Stimulated activated memory B cell treated with anti-CD40 and anti-IgM and Interleukin-4, amounts not matched to agents 10 μg/mL and 1 μg/mL and 100 μg/mL, for 72 hours (primary cell): ENCODE measurements around the gene CALML5.
"Not testable (repeated sequence)": the region's sequence is repeated elsewhere in the genome, so short reads cannot be mapped to it uniquely, and the experiment has no call there.

Experiments used
- ATAC-seq: fragments of 150-1000 bp; cut with Tn5 transposase; 2 replicates; pipeline ENCODE4 v1.10.0; 2021
- H3K27ac Mint-ChIP-seq: one replicate; pipeline ENCODE4 v1.8.0; 2022; ENCODE audit warnings: mild to moderate bottlenecking, mixed read lengths
- H3K27me3 Mint-ChIP-seq: one replicate; pipeline ENCODE4 v1.8.0; 2022; ENCODE audit warnings: mixed read lengths
- H3K36me3 Mint-ChIP-seq: one replicate; pipeline ENCODE4 v1.8.0; 2022; ENCODE audit warnings: mixed read lengths
- H3K4me1 Mint-ChIP-seq: one replicate; pipeline ENCODE4 v1.8.0; 2022; ENCODE audit warnings: mixed read lengths
- H3K4me3 Mint-ChIP-seq: one replicate; pipeline ENCODE4 v1.8.0; 2022; ENCODE audit warnings: mild to moderate bottlenecking, moderate library complexity, mixed read lengths
- H3K9me3 Mint-ChIP-seq: one replicate; pipeline ENCODE4 v1.8.0; 2022; ENCODE audit warnings: mixed read lengths

Gene CALML5

GRCh38 chr10:5476918-5477525 lies 22.3 kb downstream of the CALML5 start:
- no peak for ATAC-seq
- peaks cover 15% of the 10 kb centered on the region for H3K27me3 Mint-ChIP-seq
- no peak overlapping the region for H3K27ac Mint-ChIP-seq
- H3K36me3 Mint-ChIP-seq = no peaks in the 10 kb centered on the region
- H3K4me3 Mint-ChIP-seq = no peak overlapping the region
- H3K9me3 Mint-ChIP-seq = no peaks in the 10 kb centered on the region
- peaks cover 13% of the 10 kb centered on the region for H3K4me1 Mint-ChIP-seq

GRCh38 chr10:5475974-5476807 lies 23.2 kb downstream of the CALML5 start:
- H3K4me1 Mint-ChIP-seq = peaks cover 13% of the 10 kb centered on the region
- ATAC-seq, H3K9me3 Mint-ChIP-seq, H3K4me3 Mint-ChIP-seq, H3K27ac Mint-ChIP-seq, H3K36me3 Mint-ChIP-seq: not testable (repeated sequence)
- peaks cover 11% of the 10 kb centered on the region for H3K27me3 Mint-ChIP-seq

GRCh38 chr10:5475088-5475487 lies 24.3 kb downstream of the CALML5 start:
- not testable (repeated sequence) for H3K4me3 Mint-ChIP-seq, H3K36me3 Mint-ChIP-seq, H3K27ac Mint-ChIP-seq, H3K9me3 Mint-ChIP-seq, ATAC-seq
- Mint-ChIP-seq H3K4me1 (peaks cover 11% of the 10 kb centered on the region), H3K27me3 (peaks cover 11% of the 10 kb centered on the region)

- H3K9me3 Mint-ChIP-seq = not testable (repeated sequence)
These were observed 24.7 kb downstream of the CALML5 start for GRCh38 chr10:5474642-5475041.

GRCh38 chr10:5470062-5470751 lies 29.2 kb downstream of the CALML5 start:
- peak; percentile 31 for ATAC-seq
- Mint-ChIP-seq H3K27me3 (peaks cover 11% of the 10 kb centered on the region), H3K4me3 (no peak overlapping the region), H3K9me3 (peaks cover 6% of the 10 kb centered on the region), H3K4me1 (no peaks in the 10 kb centered on the region), H3K36me3 (no peaks in the 10 kb centered on the region), H3K27ac (no peak overlapping the region)

More at GRCh38 chr10:5474642-5475041, 24.7 kb downstream of the CALML5 start:
- not testable (repeated sequence) for H3K27ac Mint-ChIP-seq, ATAC-seq, H3K4me1 Mint-ChIP-seq, H3K36me3 Mint-ChIP-seq, H3K4me3 Mint-ChIP-seq
- H3K27me3 Mint-ChIP-seq = peaks cover 11% of the 10 kb centered on the region

- peak; percentile 8 for ATAC-seq
- Mint-ChIP-seq H3K27ac (no peak overlapping the region), H3K4me1 (no peaks in the 10 kb centered on the region), H3K9me3 (peaks cover 6% of the 10 kb centered on the region), H3K4me3 (no peak overlapping the region), H3K27me3 (peaks cover 11% of the 10 kb centered on the region), H3K36me3 (no peaks in the 10 kb centered on the region)
These were observed 29.9 kb downstream of the CALML5 start for GRCh38 chr10:5469353-5470061.

- ATAC-seq = no peak
- Mint-ChIP-seq H3K27ac (no peak overlapping the region), H3K4me1 (no peaks in the 10 kb centered on the region)
These were observed 30.9 kb downstream of the CALML5 start for GRCh38 chr10:5468262-5469106.

GRCh38 chr10:5467634-5468255 lies 31.6 kb downstream of the CALML5 start:
- H3K27ac Mint-ChIP-seq = no peak overlapping the region
- peaks cover 6% of the 10 kb centered on the region for H3K9me3 Mint-ChIP-seq
- peaks cover 9% of the 10 kb centered on the region for H3K27me3 Mint-ChIP-seq
- no peak overlapping the region for H3K4me3 Mint-ChIP-seq
- H3K4me1 Mint-ChIP-seq = no peaks in the 10 kb centered on the region
- no peak for ATAC-seq
- H3K36me3 Mint-ChIP-seq = no peaks in the 10 kb centered on the region

More at GRCh38 chr10:5468262-5469106, 30.9 kb downstream of the CALML5 start:
- Mint-ChIP-seq H3K36me3 (no peaks in the 10 kb centered on the region), H3K4me3 (no peak overlapping the region), H3K27me3 (peaks cover 11% of the 10 kb centered on the region), H3K9me3 (peaks cover 6% of the 10 kb centered on the region)

GRCh38 chr10:5467207-5467535 lies 32.2 kb downstream of the CALML5 start:
- Mint-ChIP-seq H3K4me3 (no peak overlapping the region), H3K9me3 (peaks cover 6% of the 10 kb centered on the region), H3K27ac (no peak overlapping the region), H3K27me3 (peaks cover 9% of the 10 kb centered on the region), H3K4me1 (peaks cover 3% of the 10 kb centered on the region), H3K36me3 (no peaks in the 10 kb centered on the region)
- no peak for ATAC-seq

GRCh38 chr10:5466451-5467206 lies 32.7 kb downstream of the CALML5 start:
- no peak overlapping the region for H3K4me3 Mint-ChIP-seq
- H3K4me1 Mint-ChIP-seq = peaks cover 8% of the 10 kb centered on the region
- H3K27ac Mint-ChIP-seq = no peak overlapping the region
- H3K9me3 Mint-ChIP-seq = peaks cover 6% of the 10 kb centered on the region
- H3K27me3 Mint-ChIP-seq = peaks cover 9% of the 10 kb centered on the region
- H3K36me3 Mint-ChIP-seq = no peaks in the 10 kb centered on the region
- peak; percentile 21 for ATAC-seq

GRCh38 chr10:5465976-5466450 lies 33.4 kb downstream of the CALML5 start:
- H3K4me3 Mint-ChIP-seq = no peak overlapping the region
- ATAC-seq = no peak
- peaks cover 12% of the 10 kb centered on the region for H3K4me1 Mint-ChIP-seq
- H3K27ac Mint-ChIP-seq = no peak overlapping the region
- no peaks in the 10 kb centered on the region for H3K36me3 Mint-ChIP-seq
- H3K9me3 Mint-ChIP-seq = peaks cover 6% of the 10 kb centered on the region
- peaks cover 9% of the 10 kb centered on the region for H3K27me3 Mint-ChIP-seq

- Mint-ChIP-seq H3K4me1 (peaks cover 12% of the 10 kb centered on the region), H3K9me3 (peaks cover 6% of the 10 kb centered on the region), H3K27me3 (peaks cover 9% of the 10 kb centered on the region), H3K4me3 (no peak overlapping the region), H3K36me3 (no peaks in the 10 kb centered on the region), H3K27ac (no peak overlapping the region)
- ATAC-seq = no peak
These were observed 34.8 kb downstream of the CALML5 start for GRCh38 chr10:5464546-5464945.

- H3K9me3 Mint-ChIP-seq = peaks cover under 1% of the 10 kb centered on the region
- peaks cover 9% of the 10 kb centered on the region for H3K27me3 Mint-ChIP-seq
- no peak overlapping the region for H3K4me3 Mint-ChIP-seq
- peaks cover 12% of the 10 kb centered on the region for H3K4me1 Mint-ChIP-seq
- H3K36me3 Mint-ChIP-seq = peaks cover 4% of the 10 kb centered on the region
- H3K27ac Mint-ChIP-seq = no peak overlapping the region
- ATAC-seq = no peak
These were observed 36.5 kb downstream of the CALML5 start for GRCh38 chr10:5462841-5463293.
